DND-41 (cell line): ENCODE data around the gene INPP5E.

Experiments used
- ATAC-seq: fragments of 200-7000 bp; cut with Tn5 transposase; 3 replicates; pipeline ENCODE4 v1.9.1; 2021; ENCODE audit warnings: low read depth; ENCODE audit not compliant: insufficient read depth
- DNase-seq: peaks from one replicate; pipeline ENCODE4 v3.0.0-alpha.2; 2020
- H2AFZ ChIP-seq: 2 replicates; pipeline ENCODE4 v1.6.0; 2012; ENCODE audit warnings: low read depth, low read length
- H3K27ac ChIP-seq: 2 replicates; pipeline ENCODE4 v1.5.1; 2012; ENCODE audit warnings: low read length, inconsistent platforms
- H3K27me3 ChIP-seq: fragments of 200-600 bp; sonication (generic); 2 replicates; pipeline ENCODE4 v1.6.0; 2012; ENCODE audit warnings: low read length, mild to moderate bottlenecking, inconsistent platforms; ENCODE audit not compliant: insufficient read depth, poor library complexity
- H3K36me3 ChIP-seq: 2 replicates; pipeline ENCODE4 v1.5.1; 2012; ENCODE audit warnings: low read length, inconsistent platforms; ENCODE audit not compliant: insufficient read depth
- H3K4me1 ChIP-seq: 2 replicates; pipeline ENCODE4 v1.5.1; 2012; ENCODE audit warnings: mild to moderate bottlenecking, low read length; ENCODE audit not compliant: insufficient read depth
- H3K4me2 ChIP-seq: 2 replicates; pipeline ENCODE4 v1.6.0; 2012; ENCODE audit warnings: mild to moderate bottlenecking, moderate library complexity, low read length, inconsistent platforms; ENCODE audit not compliant: insufficient read depth
- H3K4me3 ChIP-seq, 2 experiments: fragments of 200-600 bp in 1 of 2; shearing (Covaris generic) in 1 of 2; 2 replicates each; pipeline ENCODE4 v1.5.1; 2012 to 2016; ENCODE audit warnings: inconsistent platforms in 2 of 2, low read length in 2 of 2, mild to moderate bottlenecking in 2 of 2, low read depth in 1 of 2, moderate library complexity in 1 of 2
- H3K79me2 ChIP-seq: 2 replicates; pipeline ENCODE4 v1.6.0; 2012; ENCODE audit warnings: low read length, inconsistent platforms; ENCODE audit not compliant: insufficient read depth
- H3K9ac ChIP-seq: 2 replicates; pipeline ENCODE4 v1.6.0; 2012; ENCODE audit warnings: low read depth, mild to moderate bottlenecking, inconsistent platforms, low read length, moderate library complexity
- H3K9me3 ChIP-seq: 2 replicates; pipeline ENCODE4 v1.5.1; 2012; ENCODE audit warnings: low read length, moderate library complexity, mild to moderate bottlenecking, inconsistent platforms; ENCODE audit not compliant: insufficient read depth, severe bottlenecking
- H4K20me1 ChIP-seq: 2 replicates; pipeline ENCODE4 v1.6.0; 2012; ENCODE audit warnings: low read length; ENCODE audit not compliant: insufficient read depth
- EZH2 ChIP-seq: IDR thresholded peaks from 3 replicates; pipeline ENCODE4 v1.6.1; 2012; ENCODE audit warnings: borderline replicate concordance, low read depth, mild to moderate bottlenecking, moderate library complexity, low read length, inconsistent platforms; ENCODE audit not compliant: severe bottlenecking
- TF ChIP-seq, protein P1 (sequence below): IDR thresholded peaks from 2 replicates; pipeline ENCODE4 v1.5.1; 2012; ENCODE audit warnings: borderline replicate concordance, low read length, moderate library complexity, mild to moderate bottlenecking; ENCODE audit not compliant: poor library complexity, severe bottlenecking; ENCODE audit errors: extremely low read depth

INPP5E gene

DNA sequence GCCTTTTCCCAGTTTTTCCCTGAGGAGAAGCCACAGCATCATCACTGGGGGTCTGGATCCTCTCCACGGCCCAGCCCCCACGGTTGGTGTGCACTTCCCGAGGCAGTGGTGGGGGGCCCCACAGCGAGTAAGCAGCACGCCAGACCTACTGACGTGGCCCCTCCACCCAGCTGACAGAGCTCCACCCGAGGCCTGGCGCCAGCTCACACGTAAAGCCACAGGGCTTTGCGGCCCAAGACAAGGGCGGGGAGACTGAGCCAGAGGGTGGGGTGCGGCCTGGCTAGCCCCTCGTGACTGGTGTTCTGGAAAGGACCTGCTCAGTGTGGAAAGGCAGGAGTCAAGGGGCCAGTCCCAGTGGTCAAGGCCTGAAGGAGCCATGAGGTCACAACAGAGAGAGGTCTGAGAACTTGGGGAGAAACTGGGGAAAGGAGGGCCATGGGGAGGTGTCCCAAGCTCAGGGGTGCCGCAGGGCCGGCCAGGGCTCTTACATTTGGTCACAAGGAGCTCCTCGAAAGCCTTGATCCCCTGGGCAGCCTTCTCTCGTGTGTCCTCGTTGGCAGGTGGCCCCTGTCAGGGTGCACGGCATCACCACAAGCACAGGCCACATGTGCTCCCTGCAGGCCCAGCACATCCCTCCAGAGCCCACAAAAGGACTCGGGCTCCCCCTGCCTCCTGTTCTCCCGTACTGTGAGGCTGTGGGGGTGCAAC lies 45.2 kb downstream of the INPP5E start:
- Histone ChIP-seq H3K9ac (no peak overlapping the region), H3K4me1 (peaks cover 15% of the 10 kb centered on the region), H4K20me1 (peaks cover 20% of the 10 kb centered on the region), H3K4me2 (no peak overlapping the region), H3K9me3 (no peaks in the 10 kb centered on the region), H3K27me3 (no peaks in the 10 kb centered on the region), H3K4me3 (no peak overlapping the region), H2AFZ (no peak overlapping the region), H3K36me3 (peaks cover 76% of the 10 kb centered on the region), H3K27ac (no peak overlapping the region), H3K79me2 (peaks cover 20% of the 10 kb centered on the region)
- ATAC-seq = no peak
- TF ChIP-seq, protein P1, sequence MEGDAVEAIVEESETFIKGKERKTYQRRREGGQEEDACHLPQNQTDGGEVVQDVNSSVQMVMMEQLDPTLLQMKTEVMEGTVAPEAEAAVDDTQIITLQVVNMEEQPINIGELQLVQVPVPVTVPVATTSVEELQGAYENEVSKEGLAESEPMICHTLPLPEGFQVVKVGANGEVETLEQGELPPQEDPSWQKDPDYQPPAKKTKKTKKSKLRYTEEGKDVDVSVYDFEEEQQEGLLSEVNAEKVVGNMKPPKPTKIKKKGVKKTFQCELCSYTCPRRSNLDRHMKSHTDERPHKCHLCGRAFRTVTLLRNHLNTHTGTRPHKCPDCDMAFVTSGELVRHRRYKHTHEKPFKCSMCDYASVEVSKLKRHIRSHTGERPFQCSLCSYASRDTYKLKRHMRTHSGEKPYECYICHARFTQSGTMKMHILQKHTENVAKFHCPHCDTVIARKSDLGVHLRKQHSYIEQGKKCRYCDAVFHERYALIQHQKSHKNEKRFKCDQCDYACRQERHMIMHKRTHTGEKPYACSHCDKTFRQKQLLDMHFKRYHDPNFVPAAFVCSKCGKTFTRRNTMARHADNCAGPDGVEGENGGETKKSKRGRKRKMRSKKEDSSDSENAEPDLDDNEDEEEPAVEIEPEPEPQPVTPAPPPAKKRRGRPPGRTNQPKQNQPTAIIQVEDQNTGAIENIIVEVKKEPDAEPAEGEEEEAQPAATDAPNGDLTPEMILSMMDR = no peak
- TF ChIP-seq EZH2 = no peak
- no peak for DNase-seq

DNA sequence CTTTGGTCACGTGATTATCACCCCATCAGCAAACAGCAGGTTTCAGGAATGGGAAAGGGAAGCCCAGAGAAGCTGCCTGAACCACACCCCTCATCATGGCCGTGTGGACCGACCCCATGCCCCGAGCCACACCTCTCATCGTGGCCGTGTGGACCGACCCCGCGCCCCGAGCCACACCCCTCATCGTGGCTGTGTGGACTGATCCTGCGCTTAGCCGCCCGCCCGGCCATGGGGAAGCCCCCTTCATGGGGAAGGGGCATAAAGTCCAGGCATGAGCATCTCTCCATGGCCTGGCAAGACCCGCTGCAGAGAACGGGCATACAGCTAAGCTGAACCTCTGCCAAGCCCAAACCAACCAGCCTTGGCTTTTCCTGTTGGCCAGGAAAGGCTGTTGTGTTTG lies 46.1 kb downstream of the INPP5E start:
- H3K9me3 ChIP-seq = no peaks in the 10 kb centered on the region
- DNase-seq = no peak
- no peak for TF ChIP-seq EZH2
- TF ChIP-seq, protein P1 = no peak
- H3K4me1 ChIP-seq = peaks cover 6% of the 10 kb centered on the region
- no peak overlapping the region for H3K9ac ChIP-seq
- no peak overlapping the region for H3K4me3 ChIP-seq
- no peak overlapping the region for H3K27ac ChIP-seq
- H2AFZ ChIP-seq = no peak overlapping the region
- peaks cover 11% of the 10 kb centered on the region for H3K79me2 ChIP-seq
- ATAC-seq = no peak
- H3K36me3 ChIP-seq = peaks cover 82% of the 10 kb centered on the region
- peaks cover 14% of the 10 kb centered on the region for H4K20me1 ChIP-seq
- no peak overlapping the region for H3K4me2 ChIP-seq
- no peaks in the 10 kb centered on the region for H3K27me3 ChIP-seq

DNA sequence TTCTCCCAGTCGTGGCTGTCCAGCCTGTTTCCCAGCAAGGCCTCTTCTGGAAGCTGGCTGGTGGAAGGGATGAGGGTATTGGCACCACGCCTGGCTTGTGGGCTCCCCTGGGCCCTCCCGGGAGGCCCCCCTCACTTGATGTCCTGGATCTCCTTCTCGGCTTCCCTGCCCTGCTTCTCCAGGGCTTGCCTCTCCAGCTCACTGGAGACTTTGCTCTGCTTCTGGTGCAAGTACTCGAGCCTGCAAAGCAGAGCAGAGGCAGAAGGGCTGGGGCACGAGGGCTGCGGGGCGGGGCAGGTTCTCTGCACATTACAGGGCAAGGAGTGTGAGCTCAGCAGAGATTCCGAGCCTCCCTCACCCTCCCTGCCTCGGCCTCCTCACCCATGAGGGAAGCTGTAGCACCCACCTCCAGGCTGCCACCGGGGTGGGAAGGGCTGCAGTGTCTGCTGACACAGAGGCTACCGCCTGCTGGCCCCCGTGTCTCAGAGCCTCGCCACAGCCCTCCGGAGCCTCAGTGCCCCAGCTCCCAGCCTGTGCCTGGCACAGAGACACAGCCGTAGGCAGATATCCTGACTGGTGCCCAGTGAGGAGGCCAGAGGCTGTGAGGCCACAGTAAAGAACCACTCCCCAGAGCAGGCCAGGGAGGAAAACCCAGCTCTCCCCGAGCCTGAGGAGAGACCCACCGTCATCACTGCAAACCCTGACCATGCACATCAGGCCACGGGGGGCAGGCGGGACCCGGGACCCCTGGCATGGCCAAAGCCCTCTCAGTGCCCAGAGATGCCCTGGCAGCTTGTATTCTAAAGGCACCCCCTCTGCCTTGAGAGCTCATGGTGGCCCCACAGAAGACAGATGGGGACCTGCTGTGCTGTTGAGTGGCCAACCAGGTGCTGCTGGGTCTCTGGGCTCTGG lies 46.9 kb downstream of the INPP5E start:
- no peak overlapping the region for H3K9ac ChIP-seq
- no peak overlapping the region for H3K4me2 ChIP-seq
- H4K20me1 ChIP-seq = peaks cover 11% of the 10 kb centered on the region; the same call in 1 of the 2 replicates
- no peaks in the 10 kb centered on the region for H3K4me1 ChIP-seq
- no peak for TF ChIP-seq EZH2
- TF ChIP-seq, protein P1 = no peak
- no peak overlapping the region for H2AFZ ChIP-seq
- no peaks in the 10 kb centered on the region for H3K27me3 ChIP-seq
- H3K4me3 ChIP-seq = no peak overlapping the region
- peaks cover 5% of the 10 kb centered on the region; the same call in 1 of the 2 replicates for H3K79me2 ChIP-seq
- peaks cover 81% of the 10 kb centered on the region for H3K36me3 ChIP-seq
- no peak overlapping the region for H3K27ac ChIP-seq
- no peaks in the 10 kb centered on the region for H3K9me3 ChIP-seq
- no peak for ATAC-seq
- DNase-seq = no peak
